ENCODE measurements around the gene BACE2.

BACE2 gene

GRCh38 chr21:41169258-41169576, 1.3 kb downstream of the BACE2 start:
- ChIA-PET CTCF (interaction anchor here (0.6 to 1.1 kb wide), 3 partner anchors 10 to 418 kb away, joined by 3 read pairs; no protein-coding TSS in a partner anchor), POLR2A (interaction anchor here (0.6 kb wide), 1 partner anchor 115 kb away, joined by 4 read pairs; no protein-coding TSS in a partner anchor)
- no peak for TF ChIP-seq BHLHE40 (IDR thresholded peaks at IDR 0.05; ENCODE audit: borderline replicate concordance)
- no peak for TF ChIP-seq FOXA1 (IDR thresholded peaks at IDR 0.05)
- TF ChIP-seq FOXM1 (IDR thresholded peaks at IDR 0.05; ENCODE audit: borderline replicate concordance), result no peak
- no peak for TF ChIP-seq HDGF (IDR thresholded peaks at IDR 0.05; ENCODE audit: borderline replicate concordance)
- TF ChIP-seq FOXK2 (IDR thresholded peaks at IDR 0.05), result no peak
- TF ChIP-seq PKNOX1 (IDR thresholded peaks at IDR 0.05), result no peak
- TF ChIP-seq ZNF384 (IDR thresholded peaks at IDR 0.05), result no peak
- TF ChIP-seq SUZ12 (IDR thresholded peaks at IDR 0.05), result no peak
- no peak for TF ChIP-seq LEF1 (IDR thresholded peaks at IDR 0.05; ENCODE audit: borderline replicate concordance)
- no peak for TF ChIP-seq ELF4 (IDR thresholded peaks at IDR 0.05)
- no peak for DNase-seq (ENCODE audit: extremely low spot score)

- CTCF ChIA-PET, result interaction anchor here (0.6 to 1.2 kb wide), 4 partner anchors 11 to 417 kb away, joined by 3 to 4 read pairs (median 3); no protein-coding TSS in a partner anchor
- DNase-seq (ENCODE audit: extremely low spot score), result no peak
- TF ChIP-seq L3MBTL2 (conservative IDR thresholded peaks at IDR 0.05) (no peak; the same call in 1 of the 2 replicates), TARDBP (IDR thresholded peaks at IDR 0.05) (no peak), BHLHE40 (IDR thresholded peaks at IDR 0.05; ENCODE audit: borderline replicate concordance) (no peak), SUZ12 (IDR thresholded peaks at IDR 0.05) (no peak), PKNOX1 (IDR thresholded peaks at IDR 0.05) (no peak), LEF1 (IDR thresholded peaks at IDR 0.05; ENCODE audit: borderline replicate concordance) (no peak), HDGF (IDR thresholded peaks at IDR 0.05; ENCODE audit: borderline replicate concordance) (no peak)
- POLR2A ChIA-PET, result no interaction called here
Observed at GRCh38 chr21:41169701-41170100, 1.7 kb downstream of the BACE2 start.

GRCh38 chr21:41170442-41170841, 2.5 kb downstream of the BACE2 start:
- POLR2A ChIA-PET, result no interaction called here
- no peak for TF ChIP-seq FOXA1 (IDR thresholded peaks at IDR 0.05)
- no peak for TF ChIP-seq TARDBP (IDR thresholded peaks at IDR 0.05)
- no peak for TF ChIP-seq CTBP1 (IDR thresholded peaks at IDR 0.05; ENCODE audit: borderline replicate concordance)
- no peak for TF ChIP-seq L3MBTL2 (conservative IDR thresholded peaks at IDR 0.05)
- no peak for TF ChIP-seq ELF4 (IDR thresholded peaks at IDR 0.05)
- TF ChIP-seq SUZ12 (IDR thresholded peaks at IDR 0.05), result no peak
- CTCF ChIA-PET, result interaction anchor here (0.7 to 1.2 kb wide), 4 partner anchors 10 to 201 kb away, joined by 3 to 4 read pairs (median 3); no protein-coding TSS in a partner anchor
- peak; percentile 66 for DNase-seq (ENCODE audit: extremely low spot score)

GRCh38 chr21:41170859-41171609, 3.1 kb downstream of the BACE2 start:
- TF ChIP-seq ARNT (IDR thresholded peaks at IDR 0.05), result no peak
- no peak for TF ChIP-seq HDGF (IDR thresholded peaks at IDR 0.05; ENCODE audit: borderline replicate concordance)
- TF ChIP-seq CTBP1 (IDR thresholded peaks at IDR 0.05; ENCODE audit: borderline replicate concordance), result no peak
- no peak for TF ChIP-seq L3MBTL2 (conservative IDR thresholded peaks at IDR 0.05)
- TF ChIP-seq FOXM1 (IDR thresholded peaks at IDR 0.05; ENCODE audit: borderline replicate concordance), result no peak
- no peak for TF ChIP-seq FOXA1 (IDR thresholded peaks at IDR 0.05)
- no peak for TF ChIP-seq LEF1 (IDR thresholded peaks at IDR 0.05; ENCODE audit: borderline replicate concordance)
- no peak for TF ChIP-seq BHLHE40 (IDR thresholded peaks at IDR 0.05; ENCODE audit: borderline replicate concordance)
- TF ChIP-seq SUZ12 (IDR thresholded peaks at IDR 0.05), result no peak
- no peak for TF ChIP-seq FOXK2 (IDR thresholded peaks at IDR 0.05)
- no peak for TF ChIP-seq PKNOX1 (IDR thresholded peaks at IDR 0.05)
- TF ChIP-seq ELF4 (IDR thresholded peaks at IDR 0.05), result no peak
- TF ChIP-seq NFRKB (IDR thresholded peaks at IDR 0.05), result no peak
- no peak for TF ChIP-seq ZNF384 (IDR thresholded peaks at IDR 0.05)
- TF ChIP-seq TARDBP (IDR thresholded peaks at IDR 0.05), result no peak
- TF ChIP-seq SP1 (IDR thresholded peaks at IDR 0.05), result no peak
- DNase-seq (ENCODE audit: extremely low spot score), result no peak
- POLR2A ChIA-PET, result no interaction called here
- CTCF ChIA-PET, result interaction anchor here (0.6 to 1.2 kb wide), 3 partner anchors 34 to 112 kb away, joined by 3 to 5 read pairs (median 4); no protein-coding TSS in a partner anchor

- TF ChIP-seq SUZ12 (IDR thresholded peaks at IDR 0.05) (no peak), FOXK2 (IDR thresholded peaks at IDR 0.05) (no peak), PKNOX1 (IDR thresholded peaks at IDR 0.05) (no peak), SP1 (IDR thresholded peaks at IDR 0.05) (no peak), NFRKB (IDR thresholded peaks at IDR 0.05) (no peak), ARNT (IDR thresholded peaks at IDR 0.05) (no peak), ZNF384 (IDR thresholded peaks at IDR 0.05) (no peak), FOXM1 (IDR thresholded peaks at IDR 0.05; ENCODE audit: borderline replicate concordance) (no peak), L3MBTL2 (conservative IDR thresholded peaks at IDR 0.05) (no peak), CTBP1 (IDR thresholded peaks at IDR 0.05; ENCODE audit: borderline replicate concordance) (no peak), ELF4 (IDR thresholded peaks at IDR 0.05) (no peak), HDGF (IDR thresholded peaks at IDR 0.05; ENCODE audit: borderline replicate concordance) (no peak), TARDBP (IDR thresholded peaks at IDR 0.05) (no peak), BHLHE40 (IDR thresholded peaks at IDR 0.05; ENCODE audit: borderline replicate concordance) (no peak), LEF1 (IDR thresholded peaks at IDR 0.05; ENCODE audit: borderline replicate concordance) (no peak), FOXA1 (IDR thresholded peaks at IDR 0.05) (no peak)
- ChIA-PET POLR2A (no interaction called here), CTCF (no interaction called here)
- DNase-seq (ENCODE audit: extremely low spot score), result no peak
Observed at GRCh38 chr21:41175080-41175479, 7.1 kb downstream of the BACE2 start.
